Measurements from ENCODE around the gene LRRC9. TPM values are rescaled to one million over a fixed set of nuclear protein-coding genes. Genes with fewer than 3 reads are reported as not detected.

LRRC9 gene
- total and polyA plus RNA-seq, 4 experiments from 2014 or later = 0.47 TPM; not detected in 3

DNA sequence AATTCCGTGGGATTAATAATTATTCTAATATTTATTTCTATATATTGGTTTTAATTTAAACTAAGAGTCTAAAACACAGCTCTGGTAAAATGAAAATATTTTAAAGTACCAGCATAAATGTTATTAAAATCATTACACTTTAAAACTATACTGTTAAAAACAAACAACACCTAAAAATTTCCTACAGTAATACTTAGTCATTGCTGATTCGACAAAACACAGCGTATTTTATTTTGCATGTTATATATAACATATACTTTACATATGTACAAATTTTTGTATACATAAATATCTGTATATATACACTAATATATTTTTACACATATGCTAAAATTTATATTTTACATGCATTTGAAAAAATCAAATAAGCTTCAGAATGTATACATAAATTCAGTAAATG, 165.7 kb downstream of the LRRC9 start:
- Mint-ChIP-seq H3K4me1 (peaks cover 0 to 3% (median 1%) of the 10 kb centered on the region in 4 donors), H3K27ac (no peak overlapping the region), H3K27me3 (peaks cover 0 to 8% of the 10 kb centered on the region in 2 donors), H3K36me3 (no peaks in the 10 kb centered on the region), H3K9me3 (no peaks in the 10 kb centered on the region), H3K4me3 (no peak overlapping the region)
- Histone ChIP-seq H3K9me3 (ENCODE audit: control insufficient read depth in 1 of 2, low read length in 2 of 2) (no peaks in the 10 kb centered on the region), H3K27me3 (ENCODE audit: insufficient read depth, low read length) (no peaks in the 10 kb centered on the region), H3K36me3 (ENCODE audit: insufficient read depth, low read length) (no peaks in the 10 kb centered on the region), H3K4me3 (ENCODE audit: low read length in 2 of 2) (no peak overlapping the region), H3K27ac (ENCODE audit: low read depth, low read length) (no peak overlapping the region), H3K4me1 (ENCODE audit: insufficient read depth, low read length) (peaks cover 2% of the 10 kb centered on the region)
- DNase-seq = no peak
- ChIA-PET POLR2A (ENCODE audit: partially characterized antibody) (interaction anchor here (1.8 kb wide), 1 partner anchor 79 kb away, joined by 7 read pairs; the partner anchor contains the start of gene DHRS7), CTCF (ENCODE audit: partially characterized antibody) (interaction anchor here (0.9 kb wide), 1 partner anchor 98 kb away, joined by 3 read pairs; no protein-coding TSS in a partner anchor)
- intact Hi-C loops (cut with micrococcal nuclease) = no loop called here

GRCh38 chr14:60087668-60088067, 167.7 kb downstream of the LRRC9 start:
- intact Hi-C loops (cut with micrococcal nuclease) = no loop called here
- no peaks in the 10 kb centered on the region for H3K9me3 Mint-ChIP-seq
- Histone ChIP-seq H3K27me3 (ENCODE audit: insufficient read depth, low read length) (no peaks in the 10 kb centered on the region), H3K36me3 (ENCODE audit: insufficient read depth, low read length) (no peaks in the 10 kb centered on the region), H3K4me1 (ENCODE audit: insufficient read depth, low read length) (peaks cover 7% of the 10 kb centered on the region), H3K9me3 (ENCODE audit: control insufficient read depth in 1 of 2, low read length in 2 of 2) (no peaks in the 10 kb centered on the region), H3K4me3 (ENCODE audit: low read length in 2 of 2) (no peak overlapping the region), H3K27ac (ENCODE audit: low read depth, low read length) (no peak overlapping the region)
- DNase-seq = no peak
- POLR2A ChIA-PET (ENCODE audit: partially characterized antibody) = no interaction called here
- peaks cover 4 to 20% (median 10%) of the 10 kb centered on the region in 4 donors for H3K4me1 Mint-ChIP-seq
- peaks cover 0 to 12% of the 10 kb centered on the region in 2 donors for H3K36me3 Mint-ChIP-seq
- CTCF ChIA-PET (ENCODE audit: partially characterized antibody) = interaction anchor here (1.5 kb wide), 1 partner anchor 123 kb away, joined by 4 read pairs; no protein-coding TSS in a partner anchor
- no peak overlapping the region for H3K4me3 Mint-ChIP-seq
- peaks cover 0 to 4% of the 10 kb centered on the region in 2 donors for H3K27me3 Mint-ChIP-seq
- no peak overlapping the region for H3K27ac Mint-ChIP-seq

DNA sequence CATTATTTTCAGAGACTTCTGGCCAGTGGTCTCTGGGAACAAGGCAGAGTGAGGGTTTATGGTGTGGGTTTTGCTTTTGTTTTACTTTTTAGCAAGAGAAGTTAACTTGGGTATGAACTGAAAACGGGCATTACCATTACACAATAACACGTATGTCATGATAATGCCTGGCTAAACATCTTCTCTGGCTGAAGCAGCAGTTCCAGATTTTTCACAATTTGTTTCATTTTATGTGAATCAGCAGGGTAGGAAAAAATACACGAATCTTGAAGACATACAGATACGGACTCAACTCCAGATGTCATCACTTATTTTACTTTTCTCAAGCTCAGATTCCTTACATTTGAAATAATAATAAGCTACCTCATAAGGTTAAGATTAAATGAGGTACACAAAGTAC, 169.3 kb downstream of the LRRC9 start:
- ChIA-PET POLR2A (ENCODE audit: partially characterized antibody) (interaction anchor here (1.2 to 6.0 kb wide), 4 partner anchors 62 to 159 kb away, joined by 4 to 78 read pairs (median 10); partner anchors contain the start of gene DHRS7), CTCF (ENCODE audit: partially characterized antibody) (interaction anchor here (1.0 to 2.6 kb wide), 4 partner anchors 76 to 159 kb away, joined by 3 to 13 read pairs (median 5); partner anchors contain the start of gene DHRS7)
- peak overlapping the region in 1 of 7 donors; percentile 16 for H3K27ac Mint-ChIP-seq
- H3K9me3 Mint-ChIP-seq = no peaks in the 10 kb centered on the region
- Histone ChIP-seq H3K27me3 (ENCODE audit: insufficient read depth, low read length) (no peaks in the 10 kb centered on the region), H3K27ac (ENCODE audit: low read depth, low read length) (no peak overlapping the region), H3K9me3 (ENCODE audit: control insufficient read depth in 1 of 2, low read length in 2 of 2) (no peaks in the 10 kb centered on the region), H3K4me3 (ENCODE audit: low read length in 2 of 2) (no peak overlapping the region), H3K4me1 (ENCODE audit: insufficient read depth, low read length) (peaks cover 23% of the 10 kb centered on the region), H3K36me3 (ENCODE audit: insufficient read depth, low read length) (no peaks in the 10 kb centered on the region)
- no peak overlapping the region for H3K4me3 Mint-ChIP-seq
- DNase-seq = no peak
- peaks cover 18 to 36% (median 25%) of the 10 kb centered on the region in 4 donors for H3K4me1 Mint-ChIP-seq
- H3K27me3 Mint-ChIP-seq = peaks cover 0 to 4% of the 10 kb centered on the region in 2 donors
- intact Hi-C loops (cut with micrococcal nuclease) = no loop called here
- peaks cover 0 to 20% of the 10 kb centered on the region in 2 donors for H3K36me3 Mint-ChIP-seq

DNA sequence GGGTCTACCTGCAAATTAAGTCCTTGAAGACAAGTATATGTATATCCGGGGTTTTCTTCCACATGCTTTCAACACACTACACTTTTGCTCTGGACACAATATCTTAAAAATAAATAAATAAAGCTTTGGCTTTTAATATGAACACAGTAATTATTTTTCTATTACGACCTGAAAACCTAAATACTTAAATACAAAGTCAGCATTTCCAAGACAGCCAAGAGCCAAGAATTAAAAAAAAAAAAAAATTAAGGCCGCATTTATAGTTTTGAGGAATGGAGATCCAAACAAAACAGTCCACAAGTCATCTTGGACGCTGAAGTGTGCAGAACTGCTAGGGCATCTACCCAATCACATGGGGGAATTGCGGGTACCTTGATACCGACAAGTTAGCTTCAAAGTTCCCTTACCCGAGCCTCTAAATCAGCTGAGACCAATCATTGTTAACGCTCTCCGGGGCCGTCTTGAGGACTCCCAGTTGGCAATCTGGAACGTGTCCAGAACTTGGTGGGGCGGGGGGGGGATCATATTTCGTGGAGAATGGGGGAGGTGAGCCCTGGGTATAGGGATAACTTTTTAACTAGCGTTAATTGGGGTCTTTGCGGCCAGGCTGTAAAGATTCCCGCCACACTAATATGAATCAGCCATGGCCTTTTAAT, 171.0 kb downstream of the LRRC9 start:
- Mint-ChIP-seq H3K27ac (peak overlapping the region; percentile 95 to 100 (median 97)), H3K4me1 (peaks cover 27 to 53% (median 38%) of the 10 kb centered on the region in 4 donors), H3K36me3 (peaks cover 0 to 22% of the 10 kb centered on the region in 2 donors), H3K27me3 (no peaks in the 10 kb centered on the region), H3K9me3 (no peaks in the 10 kb centered on the region), H3K4me3 (peak overlapping the region; percentile 90 to 98 (median 92))
- no peaks in the 10 kb centered on the region for H3K36me3 ChIP-seq (ENCODE audit: insufficient read depth, low read length)
- peak overlapping the region; percentile 71 to 97 for H3K4me3 ChIP-seq (ENCODE audit: low read length in 2 of 2)
- peaks cover 34% of the 10 kb centered on the region for H3K4me1 ChIP-seq (ENCODE audit: insufficient read depth, low read length)
- intact Hi-C loops (cut with micrococcal nuclease) = loop anchor here (1.0 to 2.0 kb wide), 8 partner anchors 26 to 890 kb away; partner anchors contain the start of genes CCDC175, DHRS7, JKAMP and L3HYPDH
- no peaks in the 10 kb centered on the region for H3K27me3 ChIP-seq (ENCODE audit: insufficient read depth, low read length)
- peak overlapping the region; percentile 99 for H3K27ac ChIP-seq (ENCODE audit: low read depth, low read length)
- POLR2A ChIA-PET (ENCODE audit: partially characterized antibody) = interaction anchor here (0.6 to 6.0 kb wide), 8 partner anchors 61 to 1659 kb away, joined by 3 to 78 read pairs (median 4); partner anchors contain the start of genes DHRS7, JKAMP, L3HYPDH and PPM1A
- peak; percentile 11 to 41 (median 26) for DNase-seq
- H3K9me3 ChIP-seq (ENCODE audit: control insufficient read depth in 1 of 2, low read length in 2 of 2) = no peaks in the 10 kb centered on the region
- CTCF ChIA-PET (ENCODE audit: partially characterized antibody) = interaction anchor here (1.6 to 2.6 kb wide), 3 partner anchors 27 to 92 kb away, joined by 5 to 13 read pairs (median 11); partner anchors contain the start of gene DHRS7

GRCh38 chr14:60091550-60092525, 171.9 kb downstream of the LRRC9 start, which contains the start of gene PCNX4:
Gene PCNX4, plus strand, starts transcription at chr14:60091923. Its CDS starts 15,716 bp downstream, at chr14:60107639.
- POLR2A ChIA-PET (ENCODE audit: partially characterized antibody) = interaction anchor here (0.6 to 6.0 kb wide), 15 partner anchors 9 to 1659 kb away, joined by 3 to 78 read pairs (median 3); partner anchors contain the start of genes DHRS7 and PPM1A
- H3K4me3 ChIP-seq (ENCODE audit: low read length in 2 of 2) = peak within 1 kb of the TSS; percentile 71 to 97
- H3K27ac Mint-ChIP-seq = peak within 1 kb of the TSS; percentile 95 to 100 (median 97)
- no peaks in the 10 kb centered on the region for H3K36me3 ChIP-seq (ENCODE audit: insufficient read depth, low read length)
- DNase-seq = peak; percentile 93 to 97 (median 96)
- H3K4me1 ChIP-seq (ENCODE audit: insufficient read depth, low read length) = peaks cover 34% of the 10 kb centered on the region
- H3K4me1 Mint-ChIP-seq = peaks cover 27 to 55% (median 38%) of the 10 kb centered on the region in 4 donors
- no peaks in the 10 kb centered on the region for H3K9me3 ChIP-seq (ENCODE audit: control insufficient read depth in 1 of 2, low read length in 2 of 2)
- H3K4me3 Mint-ChIP-seq = peak within 1 kb of the TSS; percentile 90 to 98 (median 92)
- intact Hi-C loops (cut with micrococcal nuclease) = loop anchor here (1.0 to 2.0 kb wide), 9 partner anchors 27 to 889 kb away; partner anchors contain the start of genes CCDC175, DHRS7, JKAMP and L3HYPDH
- peak within 1 kb of the TSS; percentile 99 for H3K27ac ChIP-seq (ENCODE audit: low read depth, low read length)
- peaks cover 0 to 22% of the 10 kb centered on the region in 2 donors for H3K36me3 Mint-ChIP-seq
- no peaks in the 10 kb centered on the region for H3K27me3 Mint-ChIP-seq
- CTCF ChIA-PET (ENCODE audit: partially characterized antibody) = interaction anchor here (0.7 to 2.6 kb wide), 6 partner anchors 27 to 92 kb away, joined by 3 to 13 read pairs (median 6); partner anchors contain the start of gene DHRS7
- no peaks in the 10 kb centered on the region for H3K27me3 ChIP-seq (ENCODE audit: insufficient read depth, low read length)
- no peaks in the 10 kb centered on the region for H3K9me3 Mint-ChIP-seq

DNA sequence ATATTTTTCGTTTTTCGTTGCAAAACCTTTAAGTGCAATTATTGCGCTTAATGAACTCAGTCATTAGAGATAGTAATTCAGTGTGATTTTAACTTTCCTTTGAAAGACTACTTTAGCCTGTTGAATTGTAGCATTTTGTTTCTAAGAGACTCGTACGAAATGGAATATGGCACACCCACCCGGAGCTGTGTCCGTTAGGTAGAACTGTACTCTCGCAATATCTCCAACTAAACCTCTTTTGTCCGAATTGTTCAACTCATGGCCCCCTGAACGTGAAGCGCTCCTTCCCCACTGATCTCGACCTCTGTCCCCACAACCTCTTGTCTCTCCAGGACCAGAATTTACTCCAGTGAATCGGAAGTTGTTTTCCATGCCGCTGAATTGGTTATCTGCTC, 172.6 kb downstream of the LRRC9 start:
- Histone ChIP-seq H3K4me3 (ENCODE audit: low read length in 2 of 2) (peak overlapping the region; percentile 66 to 71), H3K4me1 (ENCODE audit: insufficient read depth, low read length) (peaks cover 34% of the 10 kb centered on the region), H3K27me3 (ENCODE audit: insufficient read depth, low read length) (no peaks in the 10 kb centered on the region), H3K36me3 (ENCODE audit: insufficient read depth, low read length) (peaks cover 4% of the 10 kb centered on the region), H3K9me3 (ENCODE audit: control insufficient read depth in 1 of 2, low read length in 2 of 2) (no peaks in the 10 kb centered on the region), H3K27ac (ENCODE audit: low read depth, low read length) (peak overlapping the region; percentile 99)
- POLR2A ChIA-PET (ENCODE audit: partially characterized antibody) = interaction anchor here (0.7 to 6.0 kb wide), 14 partner anchors 10 to 239 kb away, joined by 3 to 78 read pairs (median 4); partner anchors contain the start of genes DHRS7 and PPM1A
- no peaks in the 10 kb centered on the region for H3K9me3 Mint-ChIP-seq
- H3K27me3 Mint-ChIP-seq = no peaks in the 10 kb centered on the region
- CTCF ChIA-PET (ENCODE audit: partially characterized antibody) = interaction anchor here (0.7 to 1.7 kb wide), 3 partner anchors 55 to 75 kb away, joined by 3 to 7 read pairs (median 3); partner anchors contain the start of gene DHRS7
- intact Hi-C loops (cut with micrococcal nuclease) = loop anchor here (2.0 kb wide), 1 partner anchor 60 kb away; no protein-coding TSS in a partner anchor
- DNase-seq = peak in 1 of 5 donors; percentile 30
- peaks cover 6 to 29% of the 10 kb centered on the region in 2 donors for H3K36me3 Mint-ChIP-seq
- peak overlapping the region; percentile 95 to 100 (median 97) for H3K27ac Mint-ChIP-seq
- peaks cover 29 to 55% (median 39%) of the 10 kb centered on the region in 4 donors for H3K4me1 Mint-ChIP-seq
- H3K4me3 Mint-ChIP-seq = peak overlapping the region; percentile 90 to 98 (median 92)
